ENCODE measurements around the gene ACADL. TPM values are rescaled to one million over a fixed set of nuclear protein-coding genes. Genes with fewer than 3 reads are reported as not detected.
A peak's percentile ranks its signal among the peaks of the same experiment; 100 is the strongest.

Gene ACADL
- total RNA-seq, result not detected in 2 replicates

DNA sequence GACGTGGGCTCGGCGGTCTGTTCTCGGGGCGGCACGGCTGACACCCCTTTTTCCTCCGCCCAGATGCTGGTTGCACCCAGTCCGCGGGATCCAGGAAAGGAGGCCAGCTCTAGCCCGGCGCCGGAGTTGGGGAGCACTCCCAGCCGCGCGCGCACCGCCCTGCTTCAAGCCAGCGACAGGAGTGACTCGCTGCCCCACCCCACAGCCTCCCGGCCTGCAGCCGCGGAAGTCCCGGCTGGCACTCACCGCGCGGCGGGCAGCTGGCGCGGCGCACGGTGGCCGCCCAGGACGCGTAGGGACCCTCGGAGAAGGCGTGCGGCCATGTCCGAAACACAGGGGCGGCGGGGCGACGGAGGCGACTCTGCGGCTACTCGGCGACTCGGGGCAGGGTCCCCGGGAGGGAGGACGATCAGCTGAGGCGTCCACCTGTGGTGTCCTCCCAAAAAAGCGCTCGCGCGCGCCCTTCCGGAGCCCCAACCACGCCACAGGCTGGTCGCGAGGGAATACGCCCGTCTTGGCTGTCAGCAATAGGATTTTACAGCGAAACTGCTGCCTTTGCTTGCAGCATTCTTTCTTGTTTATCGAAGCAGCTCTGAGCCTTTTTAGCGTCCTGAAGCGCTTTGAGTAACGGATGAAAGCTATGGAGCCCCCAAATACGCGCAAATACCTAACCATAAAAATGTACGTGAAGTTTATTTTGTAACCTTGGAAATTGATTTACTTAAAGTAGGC lies at the start of gene ACADL:
Gene ACADL (minus strand): TSS at position 507 of the 732 bp plus-strand sequence. CDS start 184 bp downstream, at position 323.
- Mint-ChIP-seq H3K27me3 (ENCODE audit: low read depth) (peaks cover 42% of the 10 kb centered on the region), H3K36me3 (ENCODE audit: low read depth) (no peaks in the 10 kb centered on the region), H3K4me1 (ENCODE audit: low read depth) (peaks cover 3% of the 10 kb centered on the region), H3K9me3 (no peaks in the 10 kb centered on the region), H3K4me3 (ENCODE audit: low read depth) (peak within 1 kb of the TSS; percentile 27), H3K27ac (no peak within 1 kb of the TSS)
- DNase-seq (ENCODE audit: low spot score), result peak; percentile 9
- intact Hi-C loops (cut with micrococcal nuclease), result no loop called here

- Mint-ChIP-seq H3K4me1 (ENCODE audit: low read depth) (no peaks in the 10 kb centered on the region), H3K27ac (no peak overlapping the region), H3K36me3 (ENCODE audit: low read depth) (no peaks in the 10 kb centered on the region), H3K9me3 (no peaks in the 10 kb centered on the region), H3K27me3 (ENCODE audit: low read depth) (no peaks in the 10 kb centered on the region), H3K4me3 (ENCODE audit: low read depth) (no peak overlapping the region)
- no peak for DNase-seq (ENCODE audit: low spot score)
- intact Hi-C loops (cut with micrococcal nuclease), result no loop called here
Observed at GRCh38 chr2:210271300-210271699, 46.1 kb upstream of the ACADL start.

GRCh38 chr2:210269148-210269547 lies 43.9 kb upstream of the ACADL start:
- H3K4me1 Mint-ChIP-seq (ENCODE audit: low read depth), result no peaks in the 10 kb centered on the region
- no peaks in the 10 kb centered on the region for H3K27me3 Mint-ChIP-seq (ENCODE audit: low read depth)
- H3K4me3 Mint-ChIP-seq (ENCODE audit: low read depth), result no peak overlapping the region
- DNase-seq (ENCODE audit: low spot score), result no peak
- no peak overlapping the region for H3K27ac Mint-ChIP-seq
- intact Hi-C loops (cut with micrococcal nuclease), result no loop called here
- no peaks in the 10 kb centered on the region for H3K36me3 Mint-ChIP-seq (ENCODE audit: low read depth)
- H3K9me3 Mint-ChIP-seq, result no peaks in the 10 kb centered on the region

- no peaks in the 10 kb centered on the region for H3K27me3 Mint-ChIP-seq (ENCODE audit: low read depth)
- intact Hi-C loops (cut with micrococcal nuclease), result no loop called here
- no peaks in the 10 kb centered on the region for H3K9me3 Mint-ChIP-seq
- H3K4me3 Mint-ChIP-seq (ENCODE audit: low read depth), result no peak overlapping the region
- H3K36me3 Mint-ChIP-seq (ENCODE audit: low read depth), result no peaks in the 10 kb centered on the region
- H3K4me1 Mint-ChIP-seq (ENCODE audit: low read depth), result no peaks in the 10 kb centered on the region
- no peak overlapping the region for H3K27ac Mint-ChIP-seq
- DNase-seq (ENCODE audit: low spot score), result no peak
Observed at GRCh38 chr2:210268281-210268680, 43.0 kb upstream of the ACADL start.

GRCh38 chr2:210267698-210268097 lies 42.5 kb upstream of the ACADL start:
- no peak overlapping the region for H3K4me3 Mint-ChIP-seq (ENCODE audit: low read depth)
- no peaks in the 10 kb centered on the region for H3K4me1 Mint-ChIP-seq (ENCODE audit: low read depth)
- no peaks in the 10 kb centered on the region for H3K9me3 Mint-ChIP-seq
- H3K36me3 Mint-ChIP-seq (ENCODE audit: low read depth), result no peaks in the 10 kb centered on the region
- H3K27me3 Mint-ChIP-seq (ENCODE audit: low read depth), result no peaks in the 10 kb centered on the region
- intact Hi-C loops (cut with micrococcal nuclease), result no loop called here
- H3K27ac Mint-ChIP-seq, result no peak overlapping the region
- DNase-seq (ENCODE audit: low spot score), result no peak

- Mint-ChIP-seq H3K27ac (no peak overlapping the region), H3K9me3 (no peaks in the 10 kb centered on the region), H3K4me1 (ENCODE audit: low read depth) (no peaks in the 10 kb centered on the region), H3K36me3 (ENCODE audit: low read depth) (no peaks in the 10 kb centered on the region), H3K4me3 (ENCODE audit: low read depth) (no peak overlapping the region), H3K27me3 (ENCODE audit: low read depth) (no peaks in the 10 kb centered on the region)
- intact Hi-C loops (cut with micrococcal nuclease), result no loop called here
- no peak for DNase-seq (ENCODE audit: low spot score)
Observed at GRCh38 chr2:210264282-210264681, 39.0 kb upstream of the ACADL start.

DNA sequence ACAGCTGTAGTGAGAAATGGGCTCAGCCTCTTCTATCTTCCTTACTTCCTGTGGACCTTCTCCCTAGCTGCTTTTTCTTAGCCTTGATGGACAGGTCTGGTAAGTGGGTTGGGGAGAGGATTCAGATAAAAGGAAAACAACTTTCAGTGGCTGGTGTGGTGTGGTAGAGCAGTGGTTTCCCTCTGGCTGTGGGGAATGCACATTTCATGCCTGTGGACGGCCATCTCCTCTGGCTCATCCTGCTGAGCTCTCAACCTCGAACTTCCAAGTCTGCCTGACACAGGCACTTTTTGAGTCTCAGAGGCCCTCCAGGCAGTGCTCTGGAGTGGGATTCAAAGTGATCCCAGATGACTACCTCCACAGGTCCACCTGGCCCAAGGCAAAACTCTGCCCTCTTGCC lies 38.6 kb upstream of the ACADL start:
- no peaks in the 10 kb centered on the region for H3K27me3 Mint-ChIP-seq (ENCODE audit: low read depth)
- H3K9me3 Mint-ChIP-seq, result no peaks in the 10 kb centered on the region
- no peak overlapping the region for H3K27ac Mint-ChIP-seq
- no peaks in the 10 kb centered on the region for H3K36me3 Mint-ChIP-seq (ENCODE audit: low read depth)
- intact Hi-C loops (cut with micrococcal nuclease), result no loop called here
- no peak for DNase-seq (ENCODE audit: low spot score)
- H3K4me3 Mint-ChIP-seq (ENCODE audit: low read depth), result no peak overlapping the region
- no peaks in the 10 kb centered on the region for H3K4me1 Mint-ChIP-seq (ENCODE audit: low read depth)

DNA sequence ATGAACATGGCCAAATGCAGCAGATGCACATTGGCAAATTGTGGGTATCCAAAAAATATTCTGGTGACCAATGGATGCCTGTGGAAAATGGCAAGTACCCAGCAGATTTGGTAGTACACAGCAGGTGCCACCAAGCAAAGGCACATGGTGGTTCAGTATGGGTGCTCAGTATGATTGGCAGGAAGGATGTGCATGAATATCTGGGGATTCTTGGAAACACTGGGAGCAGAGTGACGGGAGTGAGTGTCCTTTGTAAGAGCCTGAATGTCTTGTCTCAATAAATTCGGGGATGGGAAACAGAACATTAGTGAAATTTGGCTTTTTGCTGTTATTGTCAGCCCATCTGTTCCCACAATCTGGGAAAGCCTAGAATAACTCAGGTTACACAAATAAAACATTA lies 36.8 kb upstream of the ACADL start:
- Mint-ChIP-seq H3K9me3 (no peaks in the 10 kb centered on the region), H3K4me3 (ENCODE audit: low read depth) (no peak overlapping the region), H3K27me3 (ENCODE audit: low read depth) (no peaks in the 10 kb centered on the region), H3K4me1 (ENCODE audit: low read depth) (no peaks in the 10 kb centered on the region), H3K27ac (no peak overlapping the region), H3K36me3 (ENCODE audit: low read depth) (no peaks in the 10 kb centered on the region)
- intact Hi-C loops (cut with micrococcal nuclease), result no loop called here
- DNase-seq (ENCODE audit: low spot score), result no peak

GRCh38 chr2:210259687-210260086 lies 34.4 kb upstream of the ACADL start:
- no peak overlapping the region for H3K27ac Mint-ChIP-seq
- intact Hi-C loops (cut with micrococcal nuclease), result no loop called here
- H3K9me3 Mint-ChIP-seq, result no peaks in the 10 kb centered on the region
- H3K4me3 Mint-ChIP-seq (ENCODE audit: low read depth), result no peak overlapping the region
- no peak for DNase-seq (ENCODE audit: low spot score)
- H3K27me3 Mint-ChIP-seq (ENCODE audit: low read depth), result no peaks in the 10 kb centered on the region
- H3K4me1 Mint-ChIP-seq (ENCODE audit: low read depth), result no peaks in the 10 kb centered on the region
- no peaks in the 10 kb centered on the region for H3K36me3 Mint-ChIP-seq (ENCODE audit: low read depth)

DNA sequence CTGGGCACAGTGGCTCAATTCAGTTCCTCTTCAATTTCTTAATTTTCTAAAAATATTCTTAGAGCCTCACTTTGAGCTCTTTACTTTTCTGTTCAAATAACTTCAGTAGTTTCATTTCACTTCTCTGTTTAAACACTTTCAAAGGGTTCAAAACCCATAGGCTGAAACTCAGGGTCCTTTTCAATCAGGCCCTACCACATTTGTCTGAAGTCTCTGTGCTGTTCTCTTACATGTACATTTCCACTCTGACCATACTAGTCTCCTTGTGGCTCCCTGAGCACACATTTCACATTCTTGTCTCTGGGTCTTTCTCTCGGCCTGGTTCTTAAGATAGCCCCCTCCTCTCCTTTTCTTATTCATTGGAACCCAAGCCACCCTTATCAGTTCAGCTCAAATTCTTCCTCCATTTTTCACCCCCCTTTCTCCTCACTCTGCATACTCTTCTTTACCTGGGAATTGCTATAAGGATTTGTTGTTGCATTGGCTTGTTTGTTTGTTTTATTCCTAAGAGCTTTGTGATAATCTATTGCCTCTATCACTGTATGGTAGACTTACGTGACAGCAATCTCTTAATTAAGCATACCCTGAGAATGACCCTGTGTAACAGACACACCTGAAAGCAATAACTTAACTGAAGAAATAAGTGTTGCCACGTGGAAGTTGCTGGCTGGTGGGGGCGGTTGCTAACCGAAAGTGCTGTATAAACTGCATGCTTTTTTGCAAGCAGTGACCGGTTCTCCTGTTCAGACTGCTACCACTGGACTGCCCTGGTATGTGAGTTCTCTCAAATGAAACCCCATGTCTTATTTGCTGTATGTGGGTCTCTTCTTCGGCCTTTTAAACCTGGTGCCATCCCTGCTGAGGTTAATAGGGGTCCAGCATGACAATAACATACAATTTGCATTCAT lies 27.7 kb upstream of the ACADL start:
- H3K9me3 Mint-ChIP-seq, result no peaks in the 10 kb centered on the region
- intact Hi-C loops (cut with micrococcal nuclease), result no loop called here
- no peaks in the 10 kb centered on the region for H3K36me3 Mint-ChIP-seq (ENCODE audit: low read depth)
- H3K4me3 Mint-ChIP-seq (ENCODE audit: low read depth), result no peak overlapping the region
- DNase-seq (ENCODE audit: low spot score), result no peak
- H3K27me3 Mint-ChIP-seq (ENCODE audit: low read depth), result peaks cover 2% of the 10 kb centered on the region
- H3K27ac Mint-ChIP-seq, result no peak overlapping the region
- no peaks in the 10 kb centered on the region for H3K4me1 Mint-ChIP-seq (ENCODE audit: low read depth)

DNA sequence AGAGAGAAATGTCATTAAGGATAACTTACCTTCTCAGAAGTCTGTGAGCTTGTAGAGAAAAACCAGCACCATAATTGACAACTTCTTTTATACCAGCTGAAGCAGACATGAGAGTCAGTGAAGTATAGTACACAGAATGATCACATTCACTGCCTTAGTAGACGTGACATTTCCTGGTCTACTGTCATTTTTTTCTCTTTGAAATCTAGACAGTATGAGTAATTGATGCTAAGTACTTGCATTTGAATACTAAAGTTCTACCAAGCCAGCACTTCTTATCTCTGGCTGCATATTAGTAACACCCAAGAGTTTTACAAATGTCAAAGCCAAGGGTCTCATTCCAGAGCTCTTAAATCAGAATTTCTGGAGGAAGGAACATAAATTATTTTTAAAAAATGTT lies 25.4 kb upstream of the ACADL start:
- intact Hi-C loops (cut with micrococcal nuclease), result no loop called here
- H3K4me3 Mint-ChIP-seq (ENCODE audit: low read depth), result no peak overlapping the region

GRCh38 chr2:210233487-210233886 lies 8.2 kb upstream of the ACADL start:
- H3K27me3 Mint-ChIP-seq (ENCODE audit: low read depth), result peaks cover 5% of the 10 kb centered on the region
- H3K4me3 Mint-ChIP-seq (ENCODE audit: low read depth), result no peak overlapping the region

More for the DNA sequence above, 25.4 kb upstream of the ACADL start:
- Mint-ChIP-seq H3K36me3 (ENCODE audit: low read depth) (no peaks in the 10 kb centered on the region), H3K27ac (no peak overlapping the region), H3K9me3 (no peaks in the 10 kb centered on the region), H3K4me1 (ENCODE audit: low read depth) (no peaks in the 10 kb centered on the region), H3K27me3 (ENCODE audit: low read depth) (peaks cover 2% of the 10 kb centered on the region)
- no peak for DNase-seq (ENCODE audit: low spot score)

GRCh38 chr2:210230984-210231383 lies 5.7 kb upstream of the ACADL start:
- no peak overlapping the region for H3K4me3 Mint-ChIP-seq (ENCODE audit: low read depth)
- peaks cover 16% of the 10 kb centered on the region for H3K27me3 Mint-ChIP-seq (ENCODE audit: low read depth)
- intact Hi-C loops (cut with micrococcal nuclease), result no loop called here
- no peaks in the 10 kb centered on the region for H3K36me3 Mint-ChIP-seq (ENCODE audit: low read depth)
- no peaks in the 10 kb centered on the region for H3K9me3 Mint-ChIP-seq
- no peaks in the 10 kb centered on the region for H3K4me1 Mint-ChIP-seq (ENCODE audit: low read depth)
- H3K27ac Mint-ChIP-seq, result no peak overlapping the region
- DNase-seq (ENCODE audit: low spot score), result no peak

More at GRCh38 chr2:210233487-210233886, 8.2 kb upstream of the ACADL start:
- DNase-seq (ENCODE audit: low spot score), result no peak
- intact Hi-C loops (cut with micrococcal nuclease), result no loop called here
- no peaks in the 10 kb centered on the region for H3K36me3 Mint-ChIP-seq (ENCODE audit: low read depth)
- no peaks in the 10 kb centered on the region for H3K9me3 Mint-ChIP-seq
- no peak overlapping the region for H3K27ac Mint-ChIP-seq
- no peaks in the 10 kb centered on the region for H3K4me1 Mint-ChIP-seq (ENCODE audit: low read depth)
